Activated CD4-positive, alpha-beta memory T cell treated with anti-CD3 and anti-CD28 coated beads, Interleukin-2, amount 10 ng/mL, durations not matched to agents 7 days and 5 days (primary cell): ENCODE measurements around the gene GGACT. TPM values are rescaled to one million over a fixed set of nuclear protein-coding genes. Genes with fewer than 3 reads are reported as not detected.
A peak's percentile ranks its signal among the peaks of the same experiment; 100 is the strongest.

Source experiments
- CTCF ChIA-PET: fragments of 350-600 bp; sonication (Branson Sonifier 250); formaldehyde crosslinking; loops from one replicate; lab custom pipeline; 2021; ENCODE audit warnings: antibody characterized with exemption, inconsistent platforms; lab: Charles Lee
- POLR2A ChIA-PET: fragments of 350-600 bp; sonication (Branson Sonifier 250); formaldehyde crosslinking; loops from one replicate; lab custom pipeline; 2021; ENCODE audit warnings: antibody characterized with exemption; lab: Charles Lee
- DNase-seq: peaks from one replicate; pipeline ENCODE4 v3.0.0-alpha.2; 2020
- H3K27ac Mint-ChIP-seq: one replicate; pipeline ENCODE4 v1.8.0; 2021; ENCODE audit warnings: mild to moderate bottlenecking, mixed read lengths
- H3K27me3 Mint-ChIP-seq: one replicate; pipeline ENCODE4 v1.8.0; 2021; ENCODE audit warnings: mixed read lengths
- H3K36me3 Mint-ChIP-seq: one replicate; pipeline ENCODE4 v1.8.0; 2021; ENCODE audit warnings: low read depth, mixed read lengths
- H3K4me1 Mint-ChIP-seq: one replicate; pipeline ENCODE4 v1.8.0; 2021; ENCODE audit warnings: mixed read lengths
- H3K4me3 Mint-ChIP-seq: one replicate; pipeline ENCODE4 v1.8.0; 2021; ENCODE audit warnings: mild to moderate bottlenecking, mixed read lengths
- H3K9me3 Mint-ChIP-seq: one replicate; pipeline ENCODE4 v1.8.0; 2021; ENCODE audit warnings: mixed read lengths
- total RNA-seq, 2 experiments: library from RNA; stranded (reverse); gene quantifications; one replicate each; pipeline ENCODE4 v1.2.3, GENCODE V29; 2021

Gene GGACT
- total RNA-seq, 2 experiments from 2014 or later, result 9.5 to 11.4 TPM

- Mint-ChIP-seq H3K27me3 (peaks cover 14% of the 10 kb centered on the region), H3K27ac (no peak overlapping the region), H3K9me3 (no peaks in the 10 kb centered on the region), H3K36me3 (no peaks in the 10 kb centered on the region), H3K4me1 (peaks cover 22% of the 10 kb centered on the region), H3K4me3 (no peak overlapping the region)
- POLR2A ChIA-PET, result no interaction called here
- DNase-seq, result no peak
- CTCF ChIA-PET, result interaction anchor here (0.8 kb wide), 1 partner anchor 276 kb away, joined by 3 read pairs; no protein-coding TSS in a partner anchor
Measured at GRCh38 chr13:100511466-100511865, 77.1 kb downstream of the GGACT start.

DNA sequence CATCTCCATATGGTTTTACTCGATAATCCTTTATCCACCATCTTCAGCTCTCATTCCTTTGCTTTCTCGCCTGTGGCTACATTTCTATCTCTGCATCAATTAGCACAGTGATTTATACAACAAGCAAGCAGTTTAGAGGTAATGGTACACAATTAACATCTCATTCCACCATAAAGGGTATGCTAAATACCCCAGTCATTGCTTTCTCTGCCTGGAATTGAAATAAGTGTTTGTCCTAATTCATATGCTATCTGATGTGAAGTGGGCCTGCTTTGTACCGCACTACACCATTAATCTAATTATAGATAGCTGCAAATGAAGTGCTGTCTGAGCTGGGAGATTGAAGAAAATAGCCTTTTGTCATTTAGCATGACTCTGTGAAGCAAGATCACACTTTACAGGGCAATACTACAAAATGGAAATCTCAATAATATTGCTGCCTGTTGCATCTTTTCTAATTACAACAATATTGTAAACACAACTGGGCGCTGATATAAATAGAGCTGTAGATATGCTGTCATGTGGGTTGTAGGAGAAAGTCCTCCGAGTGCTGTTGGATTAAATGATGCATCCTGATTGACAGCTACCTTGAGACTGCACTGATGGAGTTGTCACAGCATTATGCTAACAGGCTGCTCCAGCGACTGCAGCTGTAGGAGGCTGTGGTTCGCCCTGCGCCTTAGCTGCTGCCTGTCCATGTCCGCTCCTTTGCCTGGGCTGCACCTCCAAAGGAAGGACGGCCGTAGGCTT lies 78.2 kb downstream of the GGACT start:
- CTCF ChIA-PET, result interaction anchor here (0.8 kb wide), 1 partner anchor 275 kb away, joined by 3 read pairs; no protein-coding TSS in a partner anchor

DNA sequence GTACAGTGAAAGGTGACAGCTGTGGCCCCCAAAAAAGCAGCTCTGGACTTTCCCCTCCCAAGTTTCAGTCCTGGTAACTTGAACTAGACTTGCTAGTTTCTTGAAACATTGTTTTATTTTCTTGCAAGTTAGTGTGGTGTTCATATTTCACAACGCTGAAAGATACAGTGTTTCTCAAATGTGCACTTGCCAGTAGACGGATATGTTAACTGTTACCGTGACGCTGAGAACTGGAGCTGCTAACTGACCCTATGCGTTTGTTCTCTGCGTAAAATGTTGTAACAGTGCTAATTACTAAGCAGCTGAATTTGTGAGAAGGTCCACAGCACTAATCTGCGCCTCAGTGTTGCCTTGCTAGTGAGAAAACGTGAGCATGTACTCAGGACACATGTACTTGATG lies 79.6 kb downstream of the GGACT start:
- Mint-ChIP-seq H3K27ac (no peak overlapping the region), H3K4me3 (no peak overlapping the region), H3K27me3 (peaks cover 15% of the 10 kb centered on the region), H3K9me3 (no peaks in the 10 kb centered on the region), H3K4me1 (peaks cover 27% of the 10 kb centered on the region), H3K36me3 (no peaks in the 10 kb centered on the region)
- ChIA-PET CTCF (no interaction called here), POLR2A (no interaction called here)
- DNase-seq, result no peak

More for the DNA sequence above, 78.2 kb downstream of the GGACT start:
- Mint-ChIP-seq H3K9me3 (no peaks in the 10 kb centered on the region), H3K4me3 (no peak overlapping the region), H3K27ac (no peak overlapping the region), H3K27me3 (peaks cover 14% of the 10 kb centered on the region), H3K4me1 (peaks cover 29% of the 10 kb centered on the region), H3K36me3 (no peaks in the 10 kb centered on the region)
- DNase-seq, result no peak
- POLR2A ChIA-PET, result no interaction called here

- Mint-ChIP-seq H3K4me1 (peaks cover 27% of the 10 kb centered on the region), H3K4me3 (no peak overlapping the region), H3K27ac (no peak overlapping the region), H3K27me3 (peaks cover 10% of the 10 kb centered on the region), H3K9me3 (no peaks in the 10 kb centered on the region), H3K36me3 (no peaks in the 10 kb centered on the region)
- POLR2A ChIA-PET, result no interaction called here
- no peak for DNase-seq
- CTCF ChIA-PET, result no interaction called here
Measured at GRCh38 chr13:100508455-100508854, 80.1 kb downstream of the GGACT start.

GRCh38 chr13:100506600-100507422 lies 81.8 kb downstream of the GGACT start:
- H3K36me3 Mint-ChIP-seq, result peaks cover 2% of the 10 kb centered on the region
- H3K9me3 Mint-ChIP-seq, result no peaks in the 10 kb centered on the region
- H3K4me1 Mint-ChIP-seq, result peaks cover 27% of the 10 kb centered on the region
- ChIA-PET POLR2A (interaction anchor here (1.2 kb wide), 1 partner anchor 113 kb away, joined by 3 read pairs; no protein-coding TSS in a partner anchor), CTCF (interaction anchor here (1.1 kb wide), 2 partner anchors 8 to 850 kb away, joined by 4 to 6 read pairs; no protein-coding TSS in a partner anchor)
- H3K27ac Mint-ChIP-seq, result peak overlapping the region; percentile 38
- H3K4me3 Mint-ChIP-seq, result peak overlapping the region; percentile 56
- DNase-seq, result no peak
- peaks cover 12% of the 10 kb centered on the region for H3K27me3 Mint-ChIP-seq

GRCh38 chr13:100506154-100506553 lies 82.4 kb downstream of the GGACT start:
- CTCF ChIA-PET, result interaction anchor here (1.1 kb wide), 2 partner anchors 9 to 849 kb away, joined by 4 to 6 read pairs; no protein-coding TSS in a partner anchor

GRCh38 chr13:100503622-100504021 lies 85.0 kb downstream of the GGACT start:
- CTCF ChIA-PET, result no interaction called here
- no peak overlapping the region for H3K4me3 Mint-ChIP-seq
- POLR2A ChIA-PET, result no interaction called here
- no peak for DNase-seq
- H3K9me3 Mint-ChIP-seq, result no peaks in the 10 kb centered on the region
- no peak overlapping the region for H3K27ac Mint-ChIP-seq
- H3K36me3 Mint-ChIP-seq, result peaks cover 2% of the 10 kb centered on the region
- peaks cover 34% of the 10 kb centered on the region for H3K4me1 Mint-ChIP-seq
- H3K27me3 Mint-ChIP-seq, result peaks cover 8% of the 10 kb centered on the region

More at GRCh38 chr13:100506154-100506553, 82.4 kb downstream of the GGACT start:
- Mint-ChIP-seq H3K9me3 (no peaks in the 10 kb centered on the region), H3K4me1 (peaks cover 27% of the 10 kb centered on the region), H3K27ac (peak overlapping the region; percentile 38), H3K27me3 (peaks cover 9% of the 10 kb centered on the region), H3K36me3 (peaks cover 2% of the 10 kb centered on the region), H3K4me3 (peak overlapping the region; percentile 56)
- POLR2A ChIA-PET, result interaction anchor here (1.2 kb wide), 1 partner anchor 112 kb away, joined by 3 read pairs; no protein-coding TSS in a partner anchor
- DNase-seq, result peak; percentile 31

DNA sequence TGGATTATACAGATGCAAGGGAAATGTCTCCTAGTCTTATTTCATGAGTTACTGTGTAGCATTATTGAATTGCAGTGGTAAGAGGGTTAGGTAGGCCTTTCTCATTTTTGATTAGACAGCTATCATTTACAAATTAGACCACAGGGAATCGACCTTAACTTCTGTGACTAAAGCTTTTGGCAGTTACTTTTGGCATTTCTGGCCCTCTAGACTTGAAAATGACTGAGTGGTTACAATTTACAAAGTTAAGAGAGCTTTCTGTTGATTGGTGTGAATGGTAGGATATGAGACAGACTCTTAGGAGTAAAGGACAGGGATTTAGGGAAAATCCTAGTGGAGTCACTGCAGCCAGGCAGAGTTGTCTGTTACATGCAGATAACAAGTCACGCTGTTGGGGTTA lies 86.1 kb downstream of the GGACT start:
- H3K4me1 Mint-ChIP-seq, result peaks cover 36% of the 10 kb centered on the region
- ChIA-PET CTCF (interaction anchor here (1.2 kb wide), 1 partner anchor 11 kb away, joined by 3 read pairs; no protein-coding TSS in a partner anchor), POLR2A (no interaction called here)
- no peaks in the 10 kb centered on the region for H3K9me3 Mint-ChIP-seq
- DNase-seq, result no peak
- no peak overlapping the region for H3K4me3 Mint-ChIP-seq
- peaks cover 2% of the 10 kb centered on the region for H3K36me3 Mint-ChIP-seq
- H3K27ac Mint-ChIP-seq, result no peak overlapping the region
- peaks cover 8% of the 10 kb centered on the region for H3K27me3 Mint-ChIP-seq

GRCh38 chr13:100497389-100497788 lies 91.2 kb downstream of the GGACT start:
- H3K27ac Mint-ChIP-seq, result no peak overlapping the region
- H3K4me1 Mint-ChIP-seq, result peaks cover 15% of the 10 kb centered on the region
- no peaks in the 10 kb centered on the region for H3K9me3 Mint-ChIP-seq
- H3K4me3 Mint-ChIP-seq, result no peak overlapping the region
- no peaks in the 10 kb centered on the region for H3K27me3 Mint-ChIP-seq
- no peak for DNase-seq
- ChIA-PET POLR2A (no interaction called here), CTCF (no interaction called here)
- no peaks in the 10 kb centered on the region for H3K36me3 Mint-ChIP-seq

DNA sequence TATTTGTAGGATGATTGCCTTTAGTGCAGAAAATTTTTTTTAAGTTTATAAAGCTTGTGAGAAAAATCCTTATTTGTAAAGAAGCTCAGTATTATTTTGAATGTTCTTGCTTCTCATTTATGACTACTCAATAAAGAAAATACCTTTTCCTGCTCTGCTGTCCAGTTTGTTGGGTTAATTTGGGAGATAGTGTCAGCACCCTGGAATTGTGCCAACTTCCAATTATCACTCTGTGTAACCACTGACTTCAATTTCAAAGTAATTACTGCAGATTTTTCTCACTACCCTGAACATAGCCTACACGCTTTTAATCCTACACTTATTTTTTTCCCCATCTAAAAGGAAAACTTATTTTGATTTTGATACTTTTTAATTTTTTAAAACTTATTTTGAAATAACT lies 93.1 kb downstream of the GGACT start:
- no peaks in the 10 kb centered on the region for H3K27me3 Mint-ChIP-seq
- H3K4me1 Mint-ChIP-seq, result peaks cover 15% of the 10 kb centered on the region
- DNase-seq, result no peak
- H3K4me3 Mint-ChIP-seq, result no peak overlapping the region
- POLR2A ChIA-PET, result no interaction called here
- H3K9me3 Mint-ChIP-seq, result no peaks in the 10 kb centered on the region
- H3K27ac Mint-ChIP-seq, result no peak overlapping the region
- CTCF ChIA-PET, result no interaction called here
- H3K36me3 Mint-ChIP-seq, result no peaks in the 10 kb centered on the region

- Mint-ChIP-seq H3K27ac (no peak overlapping the region), H3K36me3 (no peaks in the 10 kb centered on the region), H3K4me1 (peaks cover 6% of the 10 kb centered on the region), H3K9me3 (no peaks in the 10 kb centered on the region), H3K4me3 (no peak overlapping the region), H3K27me3 (no peaks in the 10 kb centered on the region)
- ChIA-PET POLR2A (no interaction called here), CTCF (no interaction called here)
- no peak for DNase-seq
Measured at GRCh38 chr13:100493418-100493817, 95.2 kb downstream of the GGACT start.

- no peak for DNase-seq
- POLR2A ChIA-PET, result no interaction called here
- Mint-ChIP-seq H3K4me1 (no peaks in the 10 kb centered on the region), H3K36me3 (no peaks in the 10 kb centered on the region), H3K9me3 (no peaks in the 10 kb centered on the region), H3K27me3 (no peaks in the 10 kb centered on the region), H3K27ac (no peak overlapping the region), H3K4me3 (no peak overlapping the region)
- CTCF ChIA-PET, result no interaction called here
Measured at GRCh38 chr13:100491164-100491842, 97.3 kb downstream of the GGACT start.
